Mesenteric fat pad (tissue), 1 donor: ENCODE results near the gene TASP1. TPM values are rescaled to one million over a fixed set of nuclear protein-coding genes. Genes with fewer than 3 reads are reported as not detected.

ENCODE experiments used
- DNase-seq: peaks from one replicate; pipeline ENCODE4 v3.0.0-alpha.2; 2020; ENCODE audit warnings: low spot score
- total RNA-seq: library from RNA; stranded (reverse); fragmentation: NEBNext Ultra II Directional; extraction: Animal tissue kit (Norgen Biotek cat#: 25700); gene quantifications from one replicate; pipeline ENCODE4 v1.2.1, GENCODE V29; 2021
- donor health status: DM: yes; HTN: yes; CAD: no.

Gene TASP1
- total RNA-seq, 1 donor from 2014 or later, result 10.9 TPM

GRCh38 chr20:13353261-13353945 lies 285.3 kb downstream of the TASP1 start:
- DNase-seq, result no peak

- DNase-seq, result no peak
These were observed 289.5 kb downstream of the TASP1 start for GRCh38 chr20:13349235-13349604.

- DNase-seq, result no peak
These were observed 290.2 kb downstream of the TASP1 start for GRCh38 chr20:13348311-13349234.

- no peak for DNase-seq
These were observed 294.1 kb downstream of the TASP1 start for GRCh38 chr20:13344671-13345070.

DNA sequence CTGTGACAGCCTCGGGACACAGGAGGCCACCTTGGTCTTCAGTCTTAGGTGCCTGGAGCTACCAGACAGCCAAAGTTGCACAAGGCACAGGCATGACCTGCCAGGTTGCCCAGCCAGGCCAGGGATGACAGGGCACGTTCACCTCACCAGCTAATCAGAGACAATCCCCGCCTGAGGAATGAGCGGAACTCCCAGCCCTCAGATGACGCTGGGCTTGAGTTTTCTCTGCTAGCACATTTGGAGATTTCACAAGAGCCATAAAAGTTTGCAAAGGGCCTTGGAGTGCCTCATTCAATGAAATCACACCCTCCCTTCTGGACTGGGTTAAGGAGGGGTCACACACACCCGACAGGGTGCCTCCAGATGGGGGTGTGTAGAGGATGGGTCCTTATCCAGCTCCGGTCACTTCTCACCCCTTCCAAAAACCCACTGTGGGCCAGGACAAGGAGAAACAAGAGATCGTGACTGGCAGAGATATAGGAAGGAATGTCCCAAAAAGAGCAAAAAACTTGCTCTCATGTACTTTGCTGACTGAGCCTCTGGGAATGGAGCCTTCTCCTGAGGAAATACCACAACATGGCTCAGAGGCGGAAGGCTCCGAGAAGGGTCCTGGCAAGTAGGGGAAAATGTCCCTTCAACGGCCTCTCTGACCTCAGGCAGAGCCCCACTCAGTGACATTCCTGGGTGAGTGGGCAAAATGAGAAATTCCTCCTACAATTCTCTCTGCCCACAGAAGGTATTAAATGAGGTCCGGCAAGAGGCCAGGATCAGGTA lies 296.1 kb downstream of the TASP1 start:
- DNase-seq, result no peak

DNA sequence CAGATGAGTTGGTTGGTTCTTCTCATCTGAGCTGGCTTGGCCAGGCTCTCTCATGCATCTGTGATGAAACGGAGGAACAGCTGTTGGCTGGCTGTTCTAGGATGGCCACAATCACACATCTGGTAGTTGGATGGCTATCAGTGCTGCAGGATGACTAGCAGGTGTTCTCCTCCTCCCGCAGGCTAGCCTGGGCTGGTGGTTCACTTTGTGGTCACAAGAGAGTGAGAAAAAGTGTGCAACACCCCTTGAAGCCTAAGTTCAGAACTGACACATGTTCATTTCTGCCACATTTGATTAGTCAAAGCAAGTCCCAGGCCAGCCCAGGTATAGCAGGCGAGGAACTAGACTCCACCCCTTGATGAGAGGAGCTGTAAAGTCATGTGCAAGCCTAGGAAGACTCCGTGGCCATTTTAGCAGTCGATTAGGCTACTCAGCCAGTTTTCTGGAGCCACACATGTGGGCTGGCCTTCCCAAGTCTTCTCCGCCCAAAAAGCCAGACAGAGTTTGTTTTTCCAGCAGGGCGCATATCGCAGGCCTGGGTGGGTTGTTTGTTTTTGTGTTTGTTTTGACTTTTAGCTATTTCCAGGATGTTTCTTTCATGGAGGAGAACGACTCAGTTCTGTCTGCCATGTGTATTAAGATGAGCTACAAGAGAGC lies 296.9 kb downstream of the TASP1 start:
- no peak for DNase-seq

DNA sequence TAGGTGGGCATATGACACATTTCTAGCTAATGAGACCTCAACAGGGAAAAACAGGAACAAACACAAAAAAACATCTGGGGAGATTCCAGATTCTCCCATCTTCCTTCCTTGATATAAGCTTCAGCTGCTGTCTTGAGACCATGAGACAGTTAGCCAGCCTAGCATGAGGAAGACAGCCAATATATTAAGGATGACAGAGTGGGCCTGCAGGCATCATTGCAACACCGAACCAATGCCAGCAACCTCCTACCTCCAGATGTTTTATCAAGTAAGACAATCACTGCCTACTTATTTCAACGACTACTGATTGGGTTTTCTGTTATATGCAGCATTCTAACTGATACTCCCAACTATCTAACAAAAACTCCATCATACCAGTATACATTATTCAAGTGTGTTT lies 298.6 kb downstream of the TASP1 start:
- no peak for DNase-seq

Other genes starting within 250 kb of the TASP1 start
- gene ESF1, start 146.0 kb upstream of the TASP1 start, total RNA-seq, result 17.3 TPM
- gene NDUFAF5, start 146.1 kb upstream of the TASP1 start, total RNA-seq, result 34.2 TPM